ENCODE results near the gene PRKCA.

GRCh38 chr17:66712453-66712852, 410.0 kb downstream of the PRKCA start:
- TF ChIP-seq POLR2A (IDR thresholded peaks at IDR 0.05; ENCODE audit: low read depth, low read length): no peak
- TF ChIP-seq POLR2AphosphoS5 (IDR thresholded peaks at IDR 0.05; ENCODE audit: low read depth, low read length): no peak
